Stromal cell of bone marrow (primary cell): ENCODE measurements around the gene GLRB.
"Not testable (repeated sequence)": the region's sequence is repeated elsewhere in the genome, so short reads cannot be mapped to it uniquely, and the experiment has no call there.

Source experiments
- DNase-seq: peaks from one replicate; pipeline ENCODE4 v3.0.0-alpha.2; 2012; ENCODE audit warnings: low read depth

GLRB gene

GRCh38 chr4:157128395-157128794 lies 52.4 kb downstream of the GLRB start:
- DNase-seq = peak; percentile 41

GRCh38 chr4:157141976-157142375 lies 66.0 kb downstream of the GLRB start:
- no peak for DNase-seq

GRCh38 chr4:157143369-157143768 lies 67.4 kb downstream of the GLRB start:
- peak; percentile 18 for DNase-seq

GRCh38 chr4:157151711-157152110 lies 75.8 kb downstream of the GLRB start:
- DNase-seq = peak; percentile 56

GRCh38 chr4:157165935-157166610 lies 90.1 kb downstream of the GLRB start:
- DNase-seq = no peak

GRCh38 chr4:157170321-157170720 lies 94.4 kb downstream of the GLRB start:
- peak; percentile 8 for DNase-seq

GRCh38 chr4:157172011-157172410 lies 96.1 kb downstream of the GLRB start:
- DNase-seq = peak; percentile 3

GRCh38 chr4:157180268-157180667 lies 104.3 kb downstream of the GLRB start:
- DNase-seq = not testable (repeated sequence)

GRCh38 chr4:157184300-157184699 lies 108.3 kb downstream of the GLRB start:
- no peak for DNase-seq

- DNase-seq = no peak
These were observed 109.4 kb downstream of the GLRB start for GRCh38 chr4:157185363-157185762.

GRCh38 chr4:157195374-157195773 lies 119.4 kb downstream of the GLRB start:
- DNase-seq = no peak

- DNase-seq = no peak
These were observed 120.1 kb downstream of the GLRB start for GRCh38 chr4:157196046-157196445.

GRCh38 chr4:157204634-157205244 lies 128.8 kb downstream of the GLRB start:
- no peak for DNase-seq

- peak; percentile 10 for DNase-seq
These were observed 141.8 kb downstream of the GLRB start for GRCh38 chr4:157217708-157218107.

GRCh38 chr4:157219711-157220370 lies 143.9 kb downstream of the GLRB start:
- DNase-seq = no peak

- peak; percentile 19 for DNase-seq
These were observed 144.5 kb downstream of the GLRB start, which contains the start of gene GRIA2 for GRCh38 chr4:157220371-157220881. TSS of gene GRIA2 (plus strand) at chr4:157220728. CDS start at chr4:157221043, 315 bp downstream.

- no peak for DNase-seq
These were observed 145.5 kb downstream of the GLRB start for GRCh38 chr4:157221426-157221894.
